ENCODE results near the gene VRTN.

DNA sequence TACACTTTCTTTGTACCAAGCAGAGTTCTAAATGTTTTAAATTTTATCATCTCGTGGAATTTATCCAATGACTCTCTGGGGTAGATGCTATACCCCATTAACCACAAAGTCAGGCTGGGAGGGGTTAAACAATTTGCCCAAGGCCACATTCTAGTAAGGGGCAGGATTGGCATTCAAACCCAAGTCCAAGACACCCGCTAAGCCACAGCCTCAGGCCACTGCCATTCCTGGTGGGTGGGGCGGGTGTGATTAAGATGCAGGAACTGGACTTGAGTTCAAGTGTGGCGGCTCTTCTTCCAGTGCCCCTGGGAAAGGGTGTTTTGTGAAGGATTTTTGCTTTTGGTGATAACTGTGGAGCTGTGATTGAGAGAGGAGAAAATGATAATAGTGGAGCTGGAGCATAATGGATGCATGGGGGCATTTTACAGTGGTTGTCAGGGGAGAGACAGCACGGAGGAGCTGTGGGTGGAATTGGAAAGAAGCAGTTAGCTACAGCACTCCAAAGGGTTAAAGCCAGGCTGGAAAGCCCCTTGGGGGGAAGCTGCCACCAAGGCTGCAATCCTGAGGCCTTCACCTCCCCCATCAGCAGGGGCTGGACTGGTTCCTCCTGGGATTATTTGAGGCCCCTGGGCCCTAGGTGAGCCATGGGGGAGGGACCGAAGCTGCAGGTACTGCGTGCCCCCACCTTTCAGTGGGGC, 1.0 kb upstream of the VRTN start:
- TF ChIP-seq, protein P1, sequence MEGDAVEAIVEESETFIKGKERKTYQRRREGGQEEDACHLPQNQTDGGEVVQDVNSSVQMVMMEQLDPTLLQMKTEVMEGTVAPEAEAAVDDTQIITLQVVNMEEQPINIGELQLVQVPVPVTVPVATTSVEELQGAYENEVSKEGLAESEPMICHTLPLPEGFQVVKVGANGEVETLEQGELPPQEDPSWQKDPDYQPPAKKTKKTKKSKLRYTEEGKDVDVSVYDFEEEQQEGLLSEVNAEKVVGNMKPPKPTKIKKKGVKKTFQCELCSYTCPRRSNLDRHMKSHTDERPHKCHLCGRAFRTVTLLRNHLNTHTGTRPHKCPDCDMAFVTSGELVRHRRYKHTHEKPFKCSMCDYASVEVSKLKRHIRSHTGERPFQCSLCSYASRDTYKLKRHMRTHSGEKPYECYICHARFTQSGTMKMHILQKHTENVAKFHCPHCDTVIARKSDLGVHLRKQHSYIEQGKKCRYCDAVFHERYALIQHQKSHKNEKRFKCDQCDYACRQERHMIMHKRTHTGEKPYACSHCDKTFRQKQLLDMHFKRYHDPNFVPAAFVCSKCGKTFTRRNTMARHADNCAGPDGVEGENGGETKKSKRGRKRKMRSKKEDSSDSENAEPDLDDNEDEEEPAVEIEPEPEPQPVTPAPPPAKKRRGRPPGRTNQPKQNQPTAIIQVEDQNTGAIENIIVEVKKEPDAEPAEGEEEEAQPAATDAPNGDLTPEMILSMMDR (IDR thresholded peaks at IDR 0.05; ENCODE audit: insufficient read depth, low read length) = no peak
- TF ChIP-seq POLR2AphosphoS5 (IDR thresholded peaks at IDR 0.05; ENCODE audit: low read depth) = no peak

All from HL-60 (cell line).